ENCODE measurements around the gene RNF130.

DNA sequence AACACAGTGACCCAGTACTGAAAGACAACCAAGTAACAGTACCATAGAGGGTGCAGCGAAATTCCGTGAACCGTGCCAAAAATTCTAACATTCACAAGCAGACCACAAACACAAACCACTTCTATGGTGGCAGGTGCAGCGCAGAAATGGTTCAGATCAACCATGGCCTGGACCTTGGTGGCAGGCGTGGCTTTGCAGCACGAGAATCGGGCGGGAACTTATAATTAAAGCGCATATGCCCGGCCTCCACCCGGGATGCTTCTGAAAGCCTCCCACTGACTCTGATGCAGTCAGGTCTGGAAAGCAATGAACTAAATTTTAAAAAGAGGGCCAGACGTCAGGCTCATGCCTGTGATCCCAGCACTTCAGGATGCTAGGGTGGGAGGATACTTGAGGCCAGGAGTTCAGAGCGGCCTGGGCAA lies 95.8 kb downstream of the RNF130 start:
- TF ChIP-seq GATA2 (IDR thresholded peaks at IDR 0.05; ENCODE audit: low read depth, low read length), result no peak
- TF ChIP-seq GATA3 (IDR thresholded peaks at IDR 0.05; ENCODE audit: low read depth, low read length), result no peak

Measured in SH-SY5Y (cell line).